HTR-8/SVneo (cell line): ENCODE data around the gene GARS1.
A peak's percentile ranks its signal among the peaks of the same experiment; 100 is the strongest.
"Not testable (repeated sequence)": the region's sequence is repeated elsewhere in the genome, so short reads cannot be mapped to it uniquely, and the experiment has no call there.

Source experiments
- DNase-seq: peaks from one replicate; pipeline ENCODE4 v3.0.0; 2011; ENCODE audit warnings: low spot score, mixed read lengths; ENCODE audit not compliant: insufficient read length
- FAIRE-seq: peaks from 2 replicates; lab custom pipeline; 2011; peaks lifted over from hg19 to GRCh38; lab: Jason Lieb, UNC

GARS1 gene

DNA sequence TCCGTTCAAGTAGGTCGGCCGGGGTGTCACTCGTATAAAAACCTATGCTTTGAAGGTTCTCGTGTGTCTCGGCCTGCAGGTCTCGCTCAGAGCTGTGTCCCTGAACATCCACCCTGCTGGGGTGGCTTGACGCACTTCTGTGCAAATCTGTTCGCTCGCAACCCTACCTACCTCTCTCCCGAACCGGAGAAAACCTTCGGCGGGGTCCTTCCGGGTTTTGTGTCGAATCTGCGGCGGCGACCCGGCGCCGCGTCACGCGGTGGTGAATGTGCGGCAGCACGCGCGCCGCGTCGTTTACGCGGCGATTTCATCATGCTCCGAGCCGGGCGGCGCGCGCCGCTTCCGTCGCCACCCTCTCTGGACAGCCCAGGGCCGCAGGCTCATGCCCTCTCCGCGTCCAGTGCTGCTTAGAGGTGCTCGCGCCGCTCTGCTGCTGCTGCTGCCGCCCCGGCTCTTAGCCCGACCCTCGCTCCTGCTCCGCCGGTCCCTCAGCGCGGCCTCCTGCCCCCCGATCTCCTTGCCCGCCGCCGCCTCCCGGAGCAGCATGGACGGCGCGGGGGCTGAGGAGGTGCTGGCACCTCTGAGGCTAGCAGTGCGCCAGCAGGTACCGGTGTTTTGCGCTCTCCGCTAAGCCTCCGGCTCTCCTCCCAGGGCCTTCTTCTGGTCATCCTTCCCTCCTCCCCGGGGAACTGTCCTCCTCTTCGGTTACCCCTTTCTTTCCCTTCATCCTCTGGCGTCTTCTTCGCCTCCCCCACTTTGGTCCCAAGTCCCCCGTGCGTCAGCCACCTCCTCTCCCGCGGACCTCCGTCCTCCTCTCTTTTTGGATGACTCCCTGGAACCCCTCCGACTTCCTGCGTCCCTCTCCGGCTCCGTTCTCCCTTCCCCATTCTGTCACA, at the start of gene GARS1:
TSS of gene GARS1 (plus strand) at position 339 of the 896 bp plus-strand sequence. CDS start at position 383, 44 bp downstream.
- DNase-seq: peak; percentile 82
- FAIRE-seq: peak; percentile 90

- FAIRE-seq: no peak
Observed at GRCh38 chr7:30545791-30546555, 48.7 kb upstream of the GARS1 start.

DNA sequence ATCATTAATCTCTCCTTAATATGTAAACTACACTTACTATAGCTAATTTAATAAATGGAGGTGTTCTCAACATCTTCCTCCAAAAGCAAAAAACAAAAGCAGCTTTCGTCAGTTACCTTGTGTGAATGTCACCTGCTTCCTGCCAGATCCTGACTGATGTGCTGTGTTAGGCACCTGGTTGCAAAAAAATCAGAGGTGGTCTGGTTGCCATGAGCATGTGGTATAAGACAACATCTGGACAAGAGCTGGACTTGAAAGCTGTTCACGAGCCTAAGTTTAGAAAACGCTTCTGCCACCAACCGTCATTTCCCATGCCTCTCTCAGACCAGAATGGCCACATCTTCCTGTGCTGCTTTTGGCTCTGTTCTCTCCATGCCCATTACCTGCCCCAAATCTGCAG, 48.1 kb upstream of the GARS1 start:
- FAIRE-seq (no peak), DNase-seq (no peak)

More at GRCh38 chr7:30545791-30546555, 48.7 kb upstream of the GARS1 start:
- DNase-seq: no peak

DNA sequence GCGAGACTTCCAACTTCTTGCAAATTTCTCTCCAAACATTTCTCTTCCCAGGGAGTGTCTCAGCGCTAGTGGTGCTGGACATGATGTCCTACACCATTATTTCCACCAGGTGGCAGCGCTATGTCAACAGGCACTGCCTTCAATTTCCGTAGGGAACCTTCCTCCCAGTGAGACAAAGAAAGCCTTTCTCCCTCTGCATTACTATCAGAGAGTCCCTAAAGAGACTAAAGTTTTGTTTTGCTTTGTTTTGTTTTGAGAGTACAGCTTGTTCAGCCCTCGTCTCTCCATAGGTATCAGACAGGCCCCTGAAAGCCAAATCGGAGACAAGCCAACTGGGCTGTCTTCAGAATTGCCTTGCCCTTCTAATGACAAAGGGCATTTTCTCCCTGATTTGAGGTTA, 45.8 kb upstream of the GARS1 start:
- DNase-seq: peak; percentile 66
- FAIRE-seq: peak; percentile 54

GRCh38 chr7:30549931-30550493, 44.7 kb upstream of the GARS1 start:
- DNase-seq (no peak), FAIRE-seq (no peak)

DNA sequence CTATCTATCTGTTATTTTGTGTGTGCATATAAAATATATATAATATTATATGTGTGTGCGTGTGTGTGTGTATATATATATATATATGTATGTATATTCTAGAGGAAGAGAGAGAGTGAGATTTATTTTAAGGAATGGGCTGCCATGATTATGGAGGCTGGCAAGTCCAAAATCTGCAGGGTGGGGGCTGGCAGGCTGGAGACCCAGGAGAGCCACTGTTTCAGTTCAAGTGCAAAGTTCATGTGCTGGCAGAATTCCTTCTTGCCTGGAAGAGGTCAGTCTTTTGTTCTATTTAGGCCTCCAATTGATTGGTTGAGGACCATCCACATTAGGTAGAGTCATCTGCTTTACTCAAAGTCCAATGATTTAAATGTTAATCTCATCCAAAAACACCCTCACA, 42.3 kb upstream of the GARS1 start:
- no peak for DNase-seq
- no peak for FAIRE-seq

DNA sequence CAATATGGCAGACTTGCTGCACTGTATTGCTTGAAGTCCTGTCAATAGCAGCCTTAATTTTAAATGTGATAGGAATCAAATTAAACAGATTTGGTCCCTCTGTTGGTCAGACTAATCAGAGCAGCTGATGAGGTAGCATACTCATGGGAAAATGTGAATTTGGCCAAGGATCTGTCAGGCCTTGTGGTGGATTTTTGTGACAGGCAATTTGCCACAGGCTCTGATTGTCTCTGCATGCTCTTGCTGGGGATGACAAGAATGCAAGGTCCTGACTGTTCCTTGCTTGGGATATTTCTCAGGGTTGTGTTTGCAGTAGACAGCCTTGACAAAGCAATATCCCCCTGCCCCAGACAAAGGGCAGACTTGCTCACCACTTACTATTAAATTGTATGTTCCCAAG, 41.5 kb upstream of the GARS1 start:
- no peak for FAIRE-seq
- DNase-seq: no peak

- FAIRE-seq (no peak), DNase-seq (no peak)
Observed at GRCh38 chr7:30553546-30553945, 41.1 kb upstream of the GARS1 start.

GRCh38 chr7:30555525-30555924, 39.2 kb upstream of the GARS1 start:
- FAIRE-seq (no peak), DNase-seq (no peak)

DNA sequence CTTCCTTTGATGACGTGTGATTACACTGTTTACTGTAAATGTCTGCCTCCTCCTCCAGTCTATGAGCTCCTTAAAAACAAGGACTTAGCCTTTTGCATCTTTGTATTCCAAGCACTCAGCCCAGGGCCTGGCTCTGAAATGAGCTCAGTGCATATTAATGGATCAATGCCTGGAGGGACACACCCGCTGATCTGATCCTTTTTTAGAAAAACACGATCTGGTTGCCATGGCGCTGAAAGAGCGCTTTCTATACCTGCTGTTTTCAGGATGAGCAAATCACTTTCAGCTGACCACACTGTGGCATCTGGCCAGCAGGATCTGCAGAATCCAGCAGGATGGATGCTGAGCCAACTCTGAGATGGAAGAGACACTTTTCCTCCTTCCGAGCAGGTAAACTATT, 37.8 kb upstream of the GARS1 start:
- DNase-seq (no peak), FAIRE-seq (no peak)

GRCh38 chr7:30557245-30557644, 37.4 kb upstream of the GARS1 start:
- DNase-seq (no peak), FAIRE-seq (no peak)

GRCh38 chr7:30559611-30560010, 35.1 kb upstream of the GARS1 start:
- DNase-seq: no peak
- no peak for FAIRE-seq

GRCh38 chr7:30561389-30561788, 33.3 kb upstream of the GARS1 start:
- FAIRE-seq (no peak), DNase-seq (no peak)

DNA sequence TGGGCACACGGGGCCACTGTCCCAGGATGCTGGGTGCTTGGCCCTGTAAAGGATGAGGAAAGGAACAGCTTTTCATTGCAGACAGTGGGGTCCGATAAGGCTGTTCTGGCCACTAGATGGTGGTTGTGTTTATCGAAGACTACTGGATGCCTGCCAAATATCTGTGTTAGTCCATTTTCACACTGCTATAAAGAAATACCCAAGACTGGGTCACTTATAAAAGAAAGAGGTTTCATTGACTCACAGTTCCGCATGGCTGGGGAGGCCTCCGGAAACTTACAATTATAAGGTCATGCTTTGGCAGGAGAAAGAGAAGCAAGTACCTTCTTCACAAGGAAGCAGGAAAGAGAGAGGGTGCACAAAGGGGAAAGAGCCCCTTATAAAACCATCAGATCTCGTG, 32.2 kb upstream of the GARS1 start:
- FAIRE-seq: no peak
- DNase-seq: no peak

- FAIRE-seq (no peak), DNase-seq (no peak)
Observed at GRCh38 chr7:30562909-30563308, 31.8 kb upstream of the GARS1 start.

DNA sequence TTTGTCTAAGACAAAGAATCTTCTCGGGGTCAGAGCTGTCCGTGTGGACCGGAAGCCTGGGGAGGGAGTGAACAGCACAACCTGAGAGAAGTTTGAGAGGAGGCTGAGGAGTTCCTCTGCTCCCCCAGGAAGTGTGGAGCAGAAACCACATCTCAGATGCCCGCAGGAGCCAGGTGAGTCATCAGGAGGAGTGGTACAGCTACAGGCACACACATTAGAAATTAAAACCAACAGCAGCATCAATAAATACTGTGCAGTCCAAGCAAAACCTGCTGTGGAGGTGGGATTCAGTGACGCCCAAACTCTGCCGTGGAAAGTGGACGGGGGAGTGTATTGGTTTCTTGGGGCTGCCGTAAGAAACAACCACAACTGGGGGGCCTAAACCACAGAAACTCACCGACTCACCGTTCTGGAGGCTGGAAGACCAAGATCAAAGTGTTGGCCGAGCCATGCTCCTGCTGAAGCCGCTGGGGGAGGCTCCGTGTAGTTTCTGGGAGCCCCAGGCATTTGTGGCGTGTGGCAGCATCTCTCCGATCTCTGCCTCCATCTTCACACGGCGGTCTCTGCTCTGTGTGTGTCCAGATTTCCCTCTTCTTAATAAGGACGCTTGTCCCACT, 31.2 kb upstream of the GARS1 start:
- peak; percentile 54 for DNase-seq
- FAIRE-seq: no peak

DNA sequence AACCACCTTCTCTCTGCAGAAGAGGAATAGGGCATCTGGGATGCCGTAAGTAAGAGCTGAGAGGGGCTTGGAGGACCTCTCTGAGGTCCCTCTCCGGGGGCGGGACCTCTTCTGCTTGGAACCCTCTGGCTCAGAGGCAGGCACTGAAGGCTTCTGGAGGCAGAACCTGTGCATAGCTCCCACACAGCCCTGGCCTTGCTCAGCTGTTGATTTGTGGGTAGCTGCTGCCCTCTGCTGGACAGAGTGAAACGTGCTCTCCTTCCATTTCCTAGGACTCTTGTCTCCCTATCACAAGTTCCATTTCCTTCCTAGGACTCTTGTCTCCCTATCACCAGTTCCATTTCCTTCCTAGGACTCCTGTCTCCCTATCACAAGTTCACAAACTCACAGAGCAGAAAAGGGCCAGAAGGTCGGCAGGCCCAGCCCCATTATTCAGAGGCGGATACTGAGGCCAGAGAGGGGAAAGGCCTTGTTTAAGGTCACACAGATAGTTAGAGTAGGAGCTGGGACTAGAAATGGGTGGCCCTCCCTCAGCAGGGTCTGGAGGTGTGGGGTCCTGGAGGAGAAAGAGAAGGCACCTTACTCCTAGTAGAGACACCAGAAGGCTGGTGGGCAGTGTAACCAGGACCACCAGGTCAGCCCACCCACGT, 30.3 kb upstream of the GARS1 start:
- DNase-seq (peak; percentile 86), FAIRE-seq (peak; percentile 86)

DNA sequence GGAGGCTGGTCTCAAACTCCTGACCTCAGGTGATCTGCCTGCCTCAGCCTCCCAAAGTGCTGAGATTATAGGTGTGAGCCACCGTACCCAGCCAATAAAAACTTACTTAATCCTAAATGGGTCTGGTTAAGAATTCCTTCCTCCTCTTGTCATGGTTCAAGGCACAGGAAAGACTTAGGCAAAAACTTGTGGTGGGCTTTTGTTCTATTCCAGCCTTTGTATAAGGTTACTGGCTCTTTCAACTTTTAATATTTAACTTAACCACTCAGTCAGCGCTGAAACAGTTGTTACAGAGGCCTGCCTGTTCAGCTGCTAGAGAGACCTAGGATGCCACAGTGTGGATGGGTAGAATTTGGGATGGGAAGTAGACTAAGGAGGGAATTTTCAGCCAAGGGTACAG, 28.1 kb upstream of the GARS1 start:
- DNase-seq (no peak), FAIRE-seq (no peak)

- no peak for DNase-seq
- FAIRE-seq: no peak
Observed at GRCh38 chr7:30567081-30567480, 27.6 kb upstream of the GARS1 start.

GRCh38 chr7:30570238-30570637, 24.4 kb upstream of the GARS1 start:
- not testable (repeated sequence) for DNase-seq, FAIRE-seq
